HG03520 (cell line): ENCODE data around the gene MEPCE.

Experiments
- ATAC-seq: cut with Tn5 transposase; IDR thresholded peaks from one replicate; pipeline ENCODE4 v1.9.1; 2021; ENCODE audit warnings: mild to moderate bottlenecking, moderate library complexity; ENCODE audit not compliant: unreplicated experiment

MEPCE gene

DNA sequence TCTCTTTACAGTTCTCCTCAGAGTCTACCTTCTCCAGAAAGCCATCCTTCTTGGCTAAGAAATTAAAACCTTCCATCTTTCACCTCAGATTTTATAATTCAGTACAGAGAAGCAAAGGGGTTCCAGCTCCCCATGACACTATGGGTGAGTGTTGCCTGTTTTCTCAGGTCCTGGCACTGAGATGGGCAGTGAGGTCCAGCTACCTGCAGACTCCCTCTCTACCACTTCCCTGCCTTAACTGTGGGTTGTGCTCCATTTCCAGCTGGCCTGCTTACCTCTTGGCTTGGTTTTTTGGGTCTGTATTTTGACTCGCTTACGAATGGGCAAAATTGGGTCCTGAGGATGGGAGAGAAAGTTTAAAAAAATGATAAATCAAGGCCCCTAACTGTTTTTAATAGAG is 27.4 kb upstream of the MEPCE start:
- ATAC-seq, result no peak

DNA sequence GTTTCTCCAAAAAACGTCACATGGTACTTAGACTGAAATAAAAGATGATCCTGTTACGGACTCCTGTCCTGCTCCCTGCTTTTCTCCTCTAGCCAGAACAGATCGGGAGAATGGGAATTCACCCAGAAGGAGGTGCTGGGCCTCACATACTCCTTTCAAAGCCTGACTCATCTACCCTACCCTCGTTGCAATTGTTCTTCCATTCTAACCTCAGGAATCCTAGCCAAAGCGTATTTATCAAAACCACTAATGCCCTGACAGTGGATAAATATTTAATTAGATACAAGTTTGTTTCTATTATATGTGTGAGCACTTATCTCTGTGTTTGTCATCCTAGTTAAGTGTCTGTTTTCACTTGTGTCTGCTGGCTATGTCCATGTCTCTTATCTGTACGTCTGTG is 22.9 kb upstream of the MEPCE start:
- ATAC-seq, result no peak

DNA sequence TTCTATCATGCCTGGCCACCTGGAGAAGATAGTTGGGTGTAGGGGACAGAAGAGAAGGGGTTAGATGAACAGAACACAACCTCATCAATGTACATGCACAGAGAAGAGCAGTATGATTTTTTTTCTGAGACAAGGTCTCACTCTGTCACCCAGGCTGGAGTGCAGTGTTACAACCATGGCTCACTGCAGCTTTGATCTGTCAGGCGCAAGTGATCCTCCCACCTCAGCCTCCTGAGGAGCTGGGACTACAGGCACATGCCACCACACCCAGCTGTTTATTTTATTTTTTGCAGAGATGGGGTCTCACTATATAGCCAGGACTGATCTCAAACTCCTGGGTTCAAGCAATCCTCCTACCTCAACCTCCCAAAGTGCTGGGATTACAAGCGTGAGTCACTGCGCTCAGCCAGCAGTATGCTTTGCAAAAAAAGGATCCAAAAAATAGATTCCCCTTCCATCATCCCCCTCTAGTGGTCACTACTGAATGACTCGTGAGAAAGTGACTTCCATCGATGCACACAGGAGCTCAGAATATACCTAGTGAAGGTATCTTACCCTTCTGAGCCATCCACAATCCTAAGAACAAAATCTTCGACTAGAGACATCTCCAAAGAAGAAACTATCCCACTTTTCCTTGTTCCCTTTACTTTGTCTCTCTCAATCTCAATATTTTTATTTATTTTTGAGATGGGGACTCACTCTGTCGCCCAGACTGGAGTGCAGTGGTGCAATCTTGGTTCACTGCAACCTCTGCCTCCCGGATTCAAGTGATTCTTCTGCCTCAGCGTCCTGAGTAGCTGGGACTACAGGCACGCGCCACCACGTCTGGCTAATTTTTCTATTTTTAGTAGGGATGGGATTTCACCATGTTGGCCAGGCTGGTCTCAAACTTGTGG is 22.1 kb upstream of the MEPCE start:
- no peak for ATAC-seq

DNA sequence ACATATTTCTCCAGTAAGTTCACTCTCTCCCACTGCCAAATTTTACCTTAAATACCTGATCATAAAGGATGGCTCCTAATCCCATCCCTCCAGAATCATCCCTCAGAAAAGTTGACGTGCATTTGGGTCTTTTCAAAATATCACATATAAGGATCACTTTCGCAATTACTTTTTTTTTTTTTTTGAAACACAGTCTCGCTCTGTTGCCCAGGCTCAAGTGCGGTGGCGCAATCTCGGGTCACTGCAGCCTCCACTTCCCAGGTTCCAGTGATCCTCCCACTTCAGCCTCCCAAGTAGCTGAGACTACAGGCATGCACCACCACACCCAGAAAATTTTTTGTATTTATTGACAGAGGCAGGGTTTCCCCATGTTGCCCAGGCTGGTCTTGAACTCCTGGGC is 18.5 kb upstream of the MEPCE start:
- no peak for ATAC-seq

DNA sequence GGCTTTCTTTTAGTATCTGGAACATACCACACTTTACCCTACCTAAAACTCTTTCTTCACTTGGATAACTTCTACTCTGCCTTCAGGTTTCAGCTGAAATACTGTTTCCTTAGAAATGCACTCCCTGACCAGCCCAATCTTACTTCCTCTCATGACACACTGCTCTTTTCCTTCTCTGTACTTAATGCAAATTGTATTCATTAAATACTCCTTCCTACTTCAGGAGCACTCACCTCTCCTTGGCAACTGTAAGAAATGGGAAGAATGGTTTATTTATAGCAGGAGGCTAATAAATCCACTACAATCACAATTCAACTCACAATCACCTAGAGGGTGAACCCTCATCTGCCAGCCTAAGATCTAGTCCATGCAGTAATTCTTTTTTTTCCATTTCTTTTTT is 16.3 kb upstream of the MEPCE start:
- no peak for ATAC-seq

DNA sequence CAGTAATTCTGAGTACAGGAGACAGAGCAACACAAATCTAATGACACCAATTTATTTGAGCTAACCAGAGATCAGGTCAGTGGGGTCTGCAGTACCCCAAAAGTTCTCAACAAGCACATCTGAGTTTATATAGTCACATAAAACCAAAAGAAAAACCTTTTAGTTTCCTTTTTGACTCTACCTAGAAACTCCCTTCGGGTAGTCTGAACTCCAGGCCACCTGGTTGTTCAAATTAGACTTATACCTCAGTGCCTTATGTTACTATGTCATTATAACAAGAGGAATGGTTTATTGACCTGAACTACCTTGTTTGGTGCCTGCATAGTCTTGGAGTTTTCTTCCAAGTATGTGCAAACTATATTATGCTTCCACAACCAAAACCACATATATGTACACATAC is 15.7 kb upstream of the MEPCE start:
- no peak for ATAC-seq

DNA sequence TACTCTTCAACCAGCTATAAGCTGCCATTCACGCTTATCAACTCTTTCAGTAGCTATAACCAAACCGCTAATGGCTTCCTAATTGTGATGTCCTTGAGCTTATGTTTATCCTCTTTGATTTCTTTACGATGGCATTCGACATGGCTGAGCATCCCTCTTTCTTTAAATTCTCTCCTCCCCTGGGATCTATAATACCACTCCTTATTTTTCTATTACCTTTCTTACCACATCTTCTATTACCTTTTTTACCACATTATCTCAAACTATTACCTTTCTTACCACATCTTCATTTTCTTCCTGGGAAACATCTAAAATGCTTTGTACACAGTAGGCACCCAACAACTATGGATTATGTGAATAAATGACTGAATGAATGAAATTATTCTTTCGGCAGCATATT is 14.2 kb upstream of the MEPCE start:
- no peak for ATAC-seq

DNA sequence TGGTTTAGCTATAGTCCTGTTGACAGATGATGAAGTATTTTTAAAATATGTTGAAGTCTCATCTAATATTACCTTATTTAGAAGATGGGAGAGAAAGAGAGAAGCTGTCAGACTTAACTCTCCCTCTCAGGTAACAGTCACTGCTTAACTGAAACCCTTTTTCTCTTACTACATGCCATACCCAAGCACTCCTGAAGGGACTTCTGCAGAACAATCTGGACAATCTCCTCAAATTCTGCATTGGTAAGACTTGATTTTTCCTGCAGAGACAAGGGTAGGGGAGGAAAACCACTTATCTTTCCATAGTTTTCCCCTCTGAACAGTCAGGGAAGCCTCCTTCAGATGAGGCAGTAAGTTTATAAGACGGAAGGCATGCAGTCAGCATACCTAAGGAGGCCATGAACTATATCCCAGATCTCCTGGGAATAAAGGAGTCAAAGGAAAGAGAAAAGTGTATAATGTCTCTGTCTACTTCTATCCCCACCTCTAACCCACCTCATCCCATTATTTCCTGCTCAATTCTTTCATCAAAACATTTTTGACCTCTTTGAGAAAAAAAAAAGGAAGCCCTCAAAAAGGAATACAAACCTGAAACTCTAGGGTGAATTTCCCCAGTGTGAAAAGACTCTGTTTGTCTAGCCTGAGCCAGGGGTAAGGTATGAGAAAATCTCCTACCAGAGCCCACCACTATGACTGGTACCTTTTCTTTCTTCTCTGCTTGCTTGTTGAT is 10.5 kb upstream of the MEPCE start:
- ATAC-seq, result no peak

DNA sequence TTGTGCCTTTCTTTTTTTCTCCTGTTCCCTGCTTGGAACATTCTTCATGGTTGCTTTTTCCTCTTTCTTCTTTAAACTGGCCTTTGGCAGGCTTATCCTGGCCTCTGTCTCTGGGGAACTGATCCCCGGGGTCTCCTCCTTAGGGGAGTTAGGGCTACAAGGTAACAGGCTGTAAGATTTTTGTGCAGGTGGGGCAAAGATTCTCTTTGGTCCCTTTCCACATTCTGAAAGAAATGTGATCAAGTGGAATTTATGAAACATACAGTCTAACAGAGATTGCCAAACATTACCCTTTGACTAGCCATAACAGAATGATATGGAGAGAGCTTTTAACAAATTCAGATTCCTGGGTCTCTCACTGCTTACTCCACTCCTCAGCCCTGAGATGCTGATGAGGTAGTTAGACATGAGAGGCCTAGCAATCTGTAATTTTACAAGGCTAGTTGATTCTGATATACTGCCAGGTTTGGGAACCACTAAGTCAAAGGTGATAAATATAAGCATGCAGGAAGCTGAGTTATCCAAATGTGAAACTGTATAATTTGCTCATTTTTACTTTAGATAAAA is 9.9 kb upstream of the MEPCE start:
- ATAC-seq, result no peak

DNA sequence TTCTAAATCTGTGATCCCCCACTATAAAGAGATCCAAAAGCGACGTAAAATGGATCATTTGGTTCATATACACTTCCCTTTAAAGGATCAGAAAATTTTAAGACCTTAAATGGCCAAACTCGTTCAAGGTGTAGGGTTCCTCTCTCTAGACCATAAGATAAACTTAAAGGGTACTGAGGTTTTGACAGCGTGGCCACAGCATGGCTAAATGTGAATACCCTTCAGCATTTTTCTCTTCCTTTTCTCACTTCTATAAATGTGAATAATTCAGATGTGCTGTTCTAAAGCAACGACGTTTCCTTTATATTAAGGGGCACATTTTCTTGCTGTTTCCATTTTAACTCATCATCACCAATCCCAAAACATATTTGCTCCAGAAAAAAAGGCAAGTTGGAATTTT is 6.3 kb upstream of the MEPCE start:
- no peak for ATAC-seq

DNA sequence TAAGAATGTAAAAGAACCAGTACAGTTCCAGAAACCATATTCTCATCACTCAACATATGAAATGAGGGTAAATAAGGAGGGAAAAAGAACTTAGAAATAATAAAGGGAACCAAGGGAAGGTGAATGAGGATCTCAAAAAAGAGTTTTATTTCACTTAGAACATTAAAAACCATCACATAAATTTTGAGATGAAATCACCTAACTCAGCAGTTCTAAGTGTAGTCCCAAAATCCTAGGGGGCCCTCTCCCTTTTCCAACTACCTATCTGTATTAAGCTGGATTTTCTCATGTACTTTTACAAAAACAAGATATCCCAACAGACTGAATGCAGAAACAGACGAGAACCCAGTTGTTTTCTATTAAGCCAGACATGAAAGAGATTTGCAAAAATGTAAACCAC is 4.3 kb upstream of the MEPCE start:
- no peak for ATAC-seq

DNA sequence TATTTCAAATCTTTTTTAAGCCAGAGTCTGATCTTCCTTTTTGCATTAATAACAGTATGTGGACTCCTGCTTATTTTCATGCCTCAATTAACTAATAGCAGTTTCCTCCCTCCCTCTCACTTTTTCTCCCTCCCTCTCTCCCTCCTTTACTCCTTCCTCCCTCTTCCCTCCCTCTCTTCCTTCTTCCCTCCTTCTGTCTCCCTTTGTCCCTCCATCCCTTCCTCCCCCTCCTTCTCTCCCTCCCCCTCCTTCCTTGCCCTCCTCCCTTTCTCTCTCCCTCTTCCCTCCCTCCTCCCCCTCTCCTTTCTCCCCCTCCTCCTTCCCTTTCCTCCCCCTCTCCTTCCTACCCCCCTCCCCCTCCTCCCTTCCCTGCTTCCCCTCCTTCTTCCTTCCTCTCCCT is 3.1 kb upstream of the MEPCE start:
- ATAC-seq, result no peak

DNA sequence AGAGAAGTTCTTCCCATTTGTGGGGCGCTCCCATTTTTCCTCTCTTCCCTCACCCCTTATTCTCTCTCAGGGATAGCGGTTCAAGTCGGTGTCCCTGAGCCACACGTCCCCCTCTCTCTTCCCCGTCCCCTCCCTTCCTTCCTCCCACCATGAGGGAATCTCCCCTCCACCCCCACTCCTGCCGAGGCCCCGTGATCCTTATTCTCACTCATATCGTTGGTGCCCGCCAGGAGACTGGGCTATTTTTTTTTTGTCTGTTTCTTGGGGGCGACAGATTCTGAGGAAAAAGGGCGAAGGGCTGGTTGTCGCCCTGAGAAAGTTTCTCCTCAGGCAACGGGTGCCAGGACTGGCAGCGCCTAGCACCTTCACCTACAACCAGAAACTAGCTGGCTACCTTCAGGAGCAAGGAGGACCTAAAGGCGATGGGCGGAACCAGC is 1.9 kb upstream of the MEPCE start:
- ATAC-seq, result no peak

DNA sequence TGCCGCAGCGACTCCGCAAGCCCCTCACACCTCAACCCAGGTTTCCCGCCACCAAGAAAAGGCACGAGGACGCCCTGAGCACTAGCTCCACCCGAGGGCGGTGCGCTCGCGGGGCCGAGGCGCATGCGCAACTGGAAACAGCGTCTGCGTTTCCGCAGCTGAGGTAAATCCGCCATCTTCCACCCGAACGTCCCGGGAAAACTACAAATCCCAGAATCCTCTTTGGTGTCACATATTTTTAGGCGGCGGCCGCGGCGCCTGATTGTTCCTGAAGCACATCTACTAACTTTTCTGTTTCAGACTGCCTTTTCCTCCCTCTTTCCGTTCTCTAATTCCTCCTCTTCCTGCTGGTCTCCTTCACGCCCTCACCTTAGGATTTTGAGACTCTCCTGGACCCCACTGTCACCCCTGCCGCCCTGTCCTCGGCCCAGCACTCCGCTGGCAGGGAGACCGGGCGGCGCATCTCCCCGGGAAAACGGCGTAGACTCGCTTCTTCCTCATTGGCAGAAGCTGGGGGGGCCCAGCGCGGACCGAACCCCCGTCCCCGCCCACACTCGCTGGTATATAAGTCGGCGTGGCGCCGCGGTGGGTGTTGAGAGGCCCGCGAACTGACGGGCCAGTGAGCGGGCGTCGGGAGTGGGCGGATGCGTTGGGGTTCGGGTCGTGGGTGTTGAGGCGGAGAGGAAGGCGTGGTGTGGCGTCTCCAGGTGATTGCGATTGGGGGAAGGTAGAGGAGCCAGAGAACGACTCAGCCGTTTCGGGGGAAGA is 1.2 kb upstream of the MEPCE start, which contains the start of gene ZCWPW1:
Gene ZCWPW1, minus strand, starts transcription at position 505 of the 768 bp plus-strand sequence. CDS start 8,054 bp downstream, outside the sequence.
- ATAC-seq, result peak; percentile 39

DNA sequence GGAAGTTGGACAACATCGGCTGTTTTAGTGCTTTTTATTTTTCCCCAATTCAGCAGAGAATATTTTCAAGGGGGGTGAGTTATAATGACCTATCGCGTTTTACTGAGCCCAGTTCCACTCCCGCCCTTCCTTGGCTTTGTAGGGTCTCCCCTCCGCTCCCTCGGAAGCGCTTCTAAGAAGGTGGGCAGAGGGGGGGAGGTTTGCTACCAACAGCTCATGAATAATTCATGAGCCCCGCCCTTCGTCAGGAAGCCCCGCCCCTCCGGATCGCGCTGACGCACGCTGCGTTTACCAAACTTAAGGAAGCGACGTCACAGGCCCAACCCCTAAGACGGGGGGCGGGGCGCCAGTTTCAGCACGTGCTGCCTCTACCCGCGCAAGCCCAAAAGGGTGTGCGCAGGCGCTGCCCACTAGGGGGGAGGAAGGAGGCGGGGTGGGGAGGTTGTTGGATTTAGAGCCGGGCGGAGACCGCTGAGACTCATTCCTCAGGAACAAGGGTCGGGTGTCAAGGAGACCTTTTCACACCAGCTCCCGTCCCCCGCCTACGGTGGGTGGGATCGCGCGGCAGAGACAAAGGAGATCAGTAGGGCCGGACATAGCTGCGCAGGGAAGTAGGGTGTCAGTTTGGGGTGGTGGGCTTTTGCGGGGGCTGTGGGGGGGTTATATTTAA is 529 bp upstream of the MEPCE start:
- ATAC-seq, result peak; percentile 34

DNA sequence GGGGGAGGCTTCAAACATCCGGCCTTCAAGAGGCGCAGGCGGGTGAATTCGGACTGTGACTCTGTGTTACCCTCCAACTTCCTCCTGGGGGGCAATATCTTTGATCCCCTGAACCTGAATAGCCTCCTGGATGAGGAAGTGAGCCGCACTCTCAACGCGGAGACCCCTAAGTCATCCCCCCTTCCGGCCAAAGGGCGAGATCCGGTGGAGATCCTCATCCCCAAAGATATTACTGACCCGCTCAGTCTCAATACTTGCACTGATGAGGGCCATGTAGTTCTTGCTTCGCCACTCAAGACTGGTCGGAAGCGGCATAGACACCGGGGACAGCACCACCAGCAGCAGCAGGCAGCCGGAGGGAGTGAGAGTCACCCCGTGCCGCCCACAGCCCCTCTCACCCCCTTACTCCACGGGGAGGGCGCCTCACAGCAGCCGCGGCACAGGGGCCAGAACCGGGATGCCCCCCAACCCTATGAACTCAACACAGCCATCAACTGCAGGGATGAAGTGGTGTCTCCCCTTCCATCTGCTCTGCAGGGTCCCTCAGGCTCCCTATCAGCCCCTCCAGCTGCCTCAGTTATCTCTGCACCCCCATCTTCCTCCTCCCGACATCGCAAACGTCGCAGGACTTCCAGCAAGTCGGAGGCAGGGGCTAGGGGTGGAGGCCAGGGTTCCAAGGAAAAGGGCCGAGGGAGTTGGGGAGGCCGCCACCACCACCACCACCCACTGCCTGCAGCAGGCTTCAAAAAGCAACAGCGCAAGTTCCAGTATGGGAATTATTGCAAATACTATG is 1.1 kb downstream of the MEPCE start:
- ATAC-seq, result no peak

DNA sequence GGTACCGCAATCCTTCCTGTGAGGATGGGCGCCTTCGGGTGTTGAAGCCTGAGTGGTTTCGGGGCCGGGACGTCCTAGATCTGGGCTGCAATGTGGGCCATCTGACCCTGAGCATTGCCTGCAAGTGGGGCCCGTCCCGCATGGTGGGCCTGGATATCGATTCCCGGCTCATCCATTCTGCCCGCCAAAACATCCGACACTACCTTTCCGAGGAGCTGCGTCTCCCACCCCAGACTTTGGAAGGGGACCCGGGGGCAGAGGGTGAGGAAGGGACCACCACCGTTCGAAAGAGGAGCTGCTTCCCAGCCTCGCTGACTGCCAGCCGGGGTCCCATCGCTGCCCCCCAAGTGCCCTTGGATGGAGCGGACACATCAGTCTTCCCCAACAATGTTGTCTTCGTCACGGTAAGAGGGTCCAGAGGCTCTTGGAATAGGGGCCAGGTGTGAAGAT is 1.7 kb downstream of the MEPCE start:
- ATAC-seq, result no peak

DNA sequence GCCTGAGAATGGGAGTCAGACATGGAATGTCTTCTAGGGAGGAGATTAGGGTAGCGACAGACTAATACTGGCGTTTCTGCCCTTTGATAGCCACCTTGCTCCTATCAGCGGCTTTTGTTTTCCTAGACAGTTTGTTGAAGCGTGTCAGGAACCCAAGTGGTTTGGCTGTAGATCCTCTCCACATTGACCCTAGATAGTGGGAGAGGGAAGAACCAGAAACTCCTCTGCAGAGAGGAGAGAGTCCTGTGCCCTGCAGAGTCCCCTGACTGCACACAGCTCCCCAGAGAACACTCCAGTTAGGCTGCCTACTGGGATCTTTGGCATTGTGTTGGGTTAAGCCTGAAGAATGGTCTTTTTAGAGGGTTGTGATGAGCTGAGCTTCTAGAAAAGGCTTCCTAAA is 2.4 kb downstream of the MEPCE start:
- no peak for ATAC-seq

DNA sequence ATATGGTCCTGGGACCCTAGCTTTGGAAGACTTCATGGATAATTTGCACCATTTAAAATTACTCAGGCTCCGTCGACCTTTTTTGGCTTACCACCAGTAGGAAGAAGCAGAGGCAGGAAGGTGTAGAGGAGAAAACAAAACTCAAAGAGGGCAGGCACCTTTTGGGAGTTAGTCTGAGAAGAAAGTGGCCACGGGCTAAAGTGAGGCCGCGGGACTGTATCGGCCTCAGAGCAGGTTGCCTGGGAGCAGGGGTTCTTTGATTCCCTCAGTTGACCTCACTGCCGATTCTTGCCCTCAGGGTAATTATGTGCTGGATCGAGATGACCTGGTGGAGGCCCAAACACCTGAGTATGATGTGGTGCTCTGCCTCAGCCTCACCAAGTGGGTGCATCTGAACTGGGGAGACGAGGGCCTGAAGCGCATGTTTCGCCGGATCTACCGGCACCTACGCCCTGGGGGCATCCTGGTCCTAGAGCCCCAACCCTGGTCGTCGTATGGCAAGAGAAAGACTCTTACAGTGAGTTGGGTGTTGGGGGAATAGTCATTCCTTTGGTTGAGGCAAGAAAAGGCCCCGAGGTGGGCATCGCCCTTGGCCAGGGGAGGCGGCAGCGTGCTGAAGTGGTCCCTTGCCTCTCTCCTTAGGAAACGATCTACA is 3.1 kb downstream of the MEPCE start:
- ATAC-seq, result no peak
